Measurements from ENCODE around the gene RAB10. TPM values are rescaled to one million over a fixed set of nuclear protein-coding genes. Genes with fewer than 3 reads are reported as not detected.

The RAB10 gene
- total and polyA plus RNA-seq, 9 of the 15 experiments (the other 6 are each of a cell fraction or from before 2014, with no cell fraction given) = 25.1 to 214 (median 157) TPM

DNA sequence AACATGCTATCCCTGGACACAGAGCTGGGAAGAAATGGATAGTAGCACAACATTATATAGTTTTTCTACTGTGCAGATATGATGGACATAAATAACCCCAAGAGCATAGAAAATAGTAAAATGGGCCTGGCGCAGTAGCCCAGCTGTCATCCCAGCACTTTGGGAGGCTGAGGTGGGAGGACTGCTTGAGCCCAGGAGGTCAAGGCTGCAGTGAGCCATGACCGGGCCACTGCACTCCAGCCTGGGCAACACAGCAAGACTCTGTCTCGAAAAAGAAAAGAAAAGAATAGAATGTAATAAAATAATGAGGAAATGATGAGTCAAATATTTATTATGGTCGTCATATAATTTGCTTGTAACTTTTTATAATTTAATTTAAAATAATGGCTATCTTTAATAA lies 131.5 kb downstream of the RAB10 start (continued):
- TF ChIP-seq, protein P1, sequence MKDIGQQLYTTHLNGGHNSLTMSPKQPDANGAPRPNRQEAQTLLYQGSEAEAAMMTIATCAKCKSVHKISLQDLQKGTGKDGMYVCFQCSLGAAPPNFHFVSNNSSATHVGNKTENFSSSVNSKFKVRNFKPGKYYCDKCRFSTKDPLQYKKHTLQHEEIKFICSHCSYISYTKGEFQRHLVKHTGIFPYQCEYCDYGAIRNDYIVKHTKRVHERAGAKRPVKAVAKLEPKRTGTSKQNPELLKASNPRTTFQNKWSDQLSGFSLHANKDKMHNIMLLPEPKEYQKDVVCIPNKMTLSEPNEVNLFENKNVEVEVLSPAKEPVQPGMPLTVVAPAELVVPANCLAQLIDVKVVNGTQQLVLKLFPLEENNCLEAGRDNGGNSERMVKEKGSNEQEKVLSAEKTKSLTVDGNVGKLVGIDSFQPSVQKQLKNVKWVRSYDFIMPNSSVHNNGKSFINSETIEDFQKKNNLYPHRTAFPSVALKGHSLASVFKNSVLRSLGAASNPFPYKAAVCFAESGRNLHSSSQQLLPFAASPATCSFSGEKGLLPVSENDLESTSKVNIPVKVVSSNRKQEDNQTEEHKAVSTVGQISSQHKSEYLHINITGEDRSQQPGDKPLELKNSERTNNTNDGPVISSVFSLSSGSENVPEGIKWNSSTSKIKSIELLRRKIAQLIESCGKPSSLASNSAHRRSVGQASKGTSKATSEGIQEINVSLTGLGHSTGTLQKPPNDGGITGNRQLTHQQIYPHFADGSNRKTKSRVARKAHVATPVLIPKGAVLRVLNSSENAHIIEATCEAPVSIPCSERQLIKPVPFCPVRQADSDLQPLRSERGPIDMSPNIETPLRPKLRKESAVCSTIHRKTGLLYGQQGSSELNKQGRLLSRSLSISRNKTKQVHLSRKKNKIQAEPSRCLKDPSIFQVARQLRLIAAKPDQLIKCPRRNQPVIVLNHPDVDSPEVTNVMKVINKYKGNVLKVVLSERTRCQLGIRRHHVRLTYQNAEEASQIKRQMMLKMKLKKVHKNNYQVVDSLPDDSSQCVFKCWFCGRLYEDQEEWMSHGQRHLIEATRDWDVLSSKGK (CRISPR knock-in tag; IDR thresholded peaks at IDR 0.05) = no peak
- no peak for TF ChIP-seq CREB3L1 (IDR thresholded peaks at IDR 0.05; ENCODE audit: borderline replicate concordance, low read depth)
- no peak for TF ChIP-seq ZNF512 (tag; IDR thresholded peaks at IDR 0.05)
- TF ChIP-seq, protein P2, sequence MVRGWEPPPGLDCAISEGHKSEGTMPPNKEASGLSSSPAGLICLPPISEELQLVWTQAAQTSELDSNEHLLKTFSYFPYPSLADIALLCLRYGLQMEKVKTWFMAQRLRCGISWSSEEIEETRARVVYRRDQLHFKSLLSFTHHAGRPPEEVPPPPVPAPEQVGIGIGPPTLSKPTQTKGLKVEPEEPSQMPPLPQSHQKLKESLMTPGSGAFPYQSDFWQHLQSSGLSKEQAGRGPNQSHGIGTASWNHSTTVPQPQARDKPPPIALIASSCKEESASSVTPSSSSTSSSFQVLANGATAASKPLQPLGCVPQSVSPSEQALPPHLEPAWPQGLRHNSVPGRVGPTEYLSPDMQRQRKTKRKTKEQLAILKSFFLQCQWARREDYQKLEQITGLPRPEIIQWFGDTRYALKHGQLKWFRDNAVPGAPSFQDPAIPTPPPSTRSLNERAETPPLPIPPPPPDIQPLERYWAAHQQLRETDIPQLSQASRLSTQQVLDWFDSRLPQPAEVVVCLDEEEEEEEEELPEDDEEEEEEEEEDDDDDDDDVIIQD (CRISPR knock-in tag; IDR thresholded peaks at IDR 0.05) = no peak
- no peak for TF ChIP-seq ZNF589 (CRISPR knock-in tag; IDR thresholded peaks at IDR 0.05; ENCODE audit: low read depth)
